Left ventricle myocardium superior (tissue), 1 donor: ENCODE measurements around the gene CSNK2A3. TPM values are rescaled to one million over a fixed set of nuclear protein-coding genes. Genes with fewer than 3 reads are reported as not detected.

Experiments
- ATAC-seq: fragments of 200-7000 bp; cut with Tn5 transposase; one replicate; pipeline ENCODE4 v1.9.1; 2020; ENCODE audit warnings: mild to moderate bottlenecking, moderate library complexity
- DNase-seq: peaks from one replicate; pipeline ENCODE4 v3.0.0-alpha.2; 2020
- intact Hi-C: fragments of 100-400 bp; cut with micrococcal nuclease; formaldehyde crosslinking; loops from one replicate; pipeline ENCODE4 v1.11.0; 2022
- total RNA-seq: library from RNA; stranded (reverse); fragmentation: NEBNext Ultra II Directional; extraction: Animal tissue kit (Norgen Biotek cat#: 25700); gene quantifications from one replicate; pipeline ENCODE4 v1.2.1, GENCODE V29; 2021
- donor health status: DM: no; HTN: yes; CAD: no; lungs with severe emphysema.

Gene CSNK2A3
- total RNA-seq, 1 donor from 2014 or later = 1.1 TPM

DNA sequence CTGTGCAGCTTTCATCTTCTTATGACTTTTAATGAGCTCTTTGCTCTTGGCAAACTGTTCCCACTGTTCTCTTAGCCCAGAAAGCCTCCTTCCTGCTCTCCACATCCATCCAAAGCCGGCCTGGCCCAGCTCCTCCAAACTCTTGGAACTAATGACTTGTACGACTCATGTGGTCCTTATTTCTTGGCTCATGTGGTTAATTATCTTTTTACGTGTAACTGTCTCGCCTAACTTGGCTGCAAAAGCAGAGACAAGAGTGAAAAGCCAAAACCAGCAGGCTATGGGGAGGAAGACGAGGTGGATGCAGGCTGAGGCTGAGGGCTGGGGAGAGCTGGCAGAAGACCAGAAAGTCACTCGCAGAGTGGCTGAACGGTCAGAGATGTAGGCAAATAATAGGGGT, 5.5 kb downstream of the CSNK2A3 start:
- intact Hi-C loops = no loop called here
- ATAC-seq (peak; percentile 63), DNase-seq (peak; percentile 74)

DNA sequence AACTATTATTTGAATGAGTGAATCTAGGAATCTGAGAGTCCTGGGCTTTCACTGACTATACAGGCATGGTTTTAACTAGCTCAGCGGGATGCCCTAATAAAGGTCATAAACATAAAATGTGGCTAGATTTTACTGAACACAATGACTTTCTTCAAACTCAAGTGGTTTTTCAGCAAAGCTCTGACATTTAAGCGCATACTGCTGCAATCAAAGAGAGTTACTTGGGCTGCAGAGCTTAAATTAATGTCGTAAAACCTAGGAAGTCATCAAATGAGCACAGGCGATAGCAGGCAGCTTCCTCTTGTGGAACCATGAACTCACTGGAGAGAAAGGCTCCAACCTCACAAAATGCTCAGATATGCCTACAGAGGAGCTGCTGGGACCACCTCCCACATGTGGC, 6.7 kb downstream of the CSNK2A3 start:
- ATAC-seq (no peak), DNase-seq (no peak)
- intact Hi-C loops = no loop called here

DNA sequence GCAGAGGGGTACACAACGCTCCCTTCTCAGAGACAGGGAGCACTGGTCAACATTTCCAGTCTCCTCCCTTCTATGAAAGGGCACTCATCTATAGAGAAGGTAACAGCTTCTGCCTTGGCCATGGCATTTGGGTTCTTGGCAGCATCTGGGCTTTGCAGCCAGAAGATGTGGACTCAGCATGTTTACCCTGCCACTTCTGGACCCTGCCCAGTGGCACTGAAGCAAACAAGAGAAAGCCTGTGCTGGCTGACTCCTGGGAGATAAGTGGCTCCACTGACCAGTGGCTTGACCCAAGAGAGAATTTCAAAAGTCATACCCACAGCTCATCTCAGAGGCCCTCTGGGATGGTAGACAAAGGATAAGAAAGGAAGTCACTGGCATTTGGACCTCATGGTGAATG, 8.0 kb downstream of the CSNK2A3 start:
- no peak for DNase-seq
- intact Hi-C loops = no loop called here
- no peak for ATAC-seq

DNA sequence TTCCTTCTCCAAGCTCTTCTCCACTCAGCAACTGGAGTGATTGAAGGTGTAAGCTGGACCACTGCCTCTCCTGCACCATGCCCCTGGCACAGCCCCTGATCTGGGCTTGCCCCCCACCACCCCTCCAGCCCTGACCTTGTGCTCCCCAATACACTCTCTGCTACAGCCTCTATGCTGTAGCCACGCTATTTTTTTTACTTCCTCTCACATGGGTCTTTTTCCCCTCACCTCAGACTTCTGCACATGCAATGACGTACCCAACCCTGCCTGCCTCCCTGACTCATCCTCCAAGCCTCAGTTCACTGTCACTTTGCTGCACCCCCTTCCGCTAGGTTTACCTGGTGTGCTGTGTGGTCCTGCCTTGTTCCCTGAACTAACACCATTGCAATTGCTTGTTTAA, 9.0 kb downstream of the CSNK2A3 start:
- intact Hi-C loops = no loop called here
- DNase-seq (no peak), ATAC-seq (no peak)

DNA sequence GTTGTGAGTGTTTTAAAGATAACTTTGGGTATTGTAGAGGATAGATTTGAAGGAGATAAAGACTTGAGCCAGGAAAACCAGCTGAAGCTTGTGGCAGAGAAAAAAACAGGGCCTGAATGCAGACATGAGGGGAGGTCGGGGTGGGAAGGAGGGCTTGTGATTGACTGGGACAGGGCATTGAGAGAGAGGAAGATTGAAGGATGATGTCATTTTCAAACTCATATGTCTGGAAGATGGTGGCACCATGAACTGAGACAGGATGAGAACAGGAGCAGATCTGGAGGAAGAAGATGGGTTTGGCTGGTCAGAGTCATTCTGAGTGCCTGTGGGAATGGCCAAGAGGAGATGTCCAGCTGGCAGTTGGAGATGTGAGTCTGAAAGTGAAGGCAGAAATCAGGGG, 14.7 kb downstream of the CSNK2A3 start:
- intact Hi-C loops = no loop called here
- ATAC-seq (no peak), DNase-seq (no peak)

DNA sequence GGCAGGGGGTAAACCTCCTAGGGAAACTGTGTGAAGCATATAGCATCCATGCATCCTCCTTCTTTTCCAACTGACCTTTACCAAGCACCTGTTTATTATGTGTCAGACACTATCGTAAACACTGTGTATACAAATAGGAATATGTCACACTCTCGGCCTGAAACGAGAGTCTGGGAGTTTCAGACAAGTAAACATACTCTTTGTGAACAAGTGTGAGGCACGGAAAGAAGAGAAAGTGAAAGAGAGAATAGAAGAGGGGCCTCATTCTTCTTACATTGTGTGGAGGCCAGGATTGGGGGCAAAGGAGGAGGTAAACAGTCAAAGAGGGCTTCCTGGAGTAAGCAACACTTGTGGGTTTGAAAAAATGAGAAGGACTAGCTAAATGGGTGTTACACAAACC, 16.4 kb downstream of the CSNK2A3 start:
- intact Hi-C loops = no loop called here
- DNase-seq = no peak
- ATAC-seq = no peak

DNA sequence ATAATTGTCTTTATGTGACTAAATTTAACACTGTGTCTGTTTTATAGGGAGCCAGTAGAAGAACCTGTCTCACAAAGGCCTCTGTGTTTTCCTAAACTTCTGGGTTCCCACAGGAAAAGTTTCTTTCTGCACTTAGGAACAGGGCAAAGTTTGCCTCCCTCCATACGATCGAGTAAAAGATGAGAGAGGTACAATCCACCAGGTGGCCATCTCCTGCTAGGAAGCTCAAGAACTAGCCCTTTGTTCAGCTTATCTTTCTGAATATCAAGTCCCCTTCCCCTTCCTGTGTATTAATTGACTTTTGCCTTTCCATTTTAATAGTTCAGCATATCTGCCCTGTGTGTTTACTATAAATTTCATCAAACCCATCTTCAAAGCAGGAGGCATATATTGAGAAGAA, 18.0 kb downstream of the CSNK2A3 start:
- DNase-seq (no peak), ATAC-seq (no peak)
- intact Hi-C loops = no loop called here

DNA sequence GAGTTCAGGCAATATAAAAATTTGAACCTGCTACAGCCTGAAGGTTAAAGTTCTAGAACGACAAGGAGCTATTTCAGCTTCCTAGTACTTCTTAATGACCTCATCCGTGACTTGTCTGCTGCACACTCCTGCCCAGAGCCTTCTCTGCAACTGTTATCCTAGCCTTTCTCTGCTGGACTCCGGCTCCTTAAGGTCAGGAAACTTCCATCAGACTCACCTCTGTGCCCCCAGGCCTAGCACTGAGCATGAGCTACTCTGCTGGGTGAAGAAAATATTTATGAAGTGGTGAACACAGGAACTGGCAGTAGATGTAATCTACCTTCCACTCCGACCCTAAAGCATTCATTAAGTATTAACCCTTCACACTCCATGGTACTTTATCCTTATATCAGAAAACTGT, 18.4 kb downstream of the CSNK2A3 start:
- intact Hi-C loops = no loop called here
- ATAC-seq (no peak), DNase-seq (no peak)

DNA sequence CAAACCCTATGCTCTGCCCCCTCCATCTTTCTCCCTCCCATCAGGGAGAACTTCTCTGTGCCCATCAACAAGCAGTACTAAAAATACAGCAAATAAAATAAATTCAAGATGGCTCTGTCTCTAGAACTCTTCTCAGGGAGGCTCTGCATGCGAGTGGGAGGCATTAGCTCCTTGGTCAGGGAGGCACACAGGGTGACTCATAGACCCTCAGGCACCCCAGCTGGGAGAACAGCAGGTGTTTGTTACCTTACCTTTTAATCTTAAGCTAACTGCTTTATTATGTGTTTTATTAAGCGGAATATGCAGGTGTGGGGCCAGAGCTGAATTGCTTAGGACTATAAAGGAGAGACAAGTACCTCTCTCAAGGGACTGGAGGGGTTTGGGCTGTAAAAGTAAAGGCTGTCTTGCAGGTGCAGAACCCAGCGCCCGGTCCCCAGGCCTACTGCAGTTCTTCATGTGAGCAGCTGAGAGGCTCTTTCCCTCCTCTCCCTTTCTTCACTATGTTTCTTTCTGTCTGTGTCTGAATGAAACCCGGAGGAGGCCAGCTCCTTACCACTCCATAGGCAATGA, 20.8 kb downstream of the CSNK2A3 start:
- ATAC-seq (no peak), DNase-seq (no peak)
- intact Hi-C loops = no loop called here

DNA sequence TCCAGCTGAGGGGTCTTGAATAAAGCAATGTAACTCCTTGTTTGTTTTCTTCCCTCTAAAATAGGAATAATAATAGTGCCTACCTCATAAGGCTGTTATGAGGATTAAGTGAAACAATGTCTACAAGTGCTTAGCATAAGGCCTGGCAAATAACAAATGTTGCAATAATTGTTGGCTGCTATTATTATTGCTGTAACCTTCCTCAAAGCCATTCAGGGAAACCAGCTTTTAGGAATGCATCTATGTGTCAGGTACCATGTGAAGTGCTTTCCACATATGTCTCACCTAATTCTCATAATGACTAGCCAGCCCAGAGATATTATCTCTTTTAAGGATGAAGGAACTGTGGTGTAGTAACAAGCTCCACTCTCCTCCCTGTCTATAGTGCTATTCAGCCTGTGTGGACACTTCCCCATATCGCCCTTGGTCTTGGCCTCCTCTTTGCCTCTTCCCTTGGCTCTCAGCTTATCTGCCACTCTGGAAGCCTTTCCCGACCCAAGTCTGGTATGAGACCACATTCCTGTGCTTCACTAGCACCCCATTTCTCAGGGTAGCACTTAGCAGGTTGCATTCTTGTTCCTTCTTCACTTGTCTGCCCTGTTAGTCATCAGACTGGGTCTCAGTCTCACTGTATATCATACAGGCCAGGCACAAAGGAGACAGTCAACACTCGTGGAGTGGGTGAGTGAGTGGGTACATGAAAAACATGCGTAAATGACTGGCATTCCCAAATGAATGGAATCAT, 23.8 kb downstream of the CSNK2A3 start:
- DNase-seq = no peak
- ATAC-seq = peak; percentile 48
- intact Hi-C loops = no loop called here

DNA sequence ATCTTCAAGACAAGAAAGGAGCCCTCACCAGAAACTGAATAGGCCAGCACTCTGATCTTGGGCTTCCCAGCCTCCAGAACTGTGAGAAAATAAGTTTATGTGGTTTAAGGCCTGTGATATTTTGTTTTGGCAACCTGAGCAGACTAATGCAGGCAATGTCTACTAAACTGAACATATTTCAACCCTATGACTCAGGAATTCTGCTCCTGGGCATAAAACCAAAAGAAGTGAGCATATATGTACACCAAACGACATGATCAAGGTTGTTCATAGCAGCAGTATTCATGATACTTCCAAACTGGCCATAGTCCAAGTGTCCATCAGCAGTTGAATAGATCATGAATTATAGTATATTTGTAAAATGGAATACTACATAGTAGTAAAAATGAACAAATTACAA, 29.0 kb downstream of the CSNK2A3 start:
- no peak for DNase-seq
- no peak for ATAC-seq
- intact Hi-C loops = no loop called here

DNA sequence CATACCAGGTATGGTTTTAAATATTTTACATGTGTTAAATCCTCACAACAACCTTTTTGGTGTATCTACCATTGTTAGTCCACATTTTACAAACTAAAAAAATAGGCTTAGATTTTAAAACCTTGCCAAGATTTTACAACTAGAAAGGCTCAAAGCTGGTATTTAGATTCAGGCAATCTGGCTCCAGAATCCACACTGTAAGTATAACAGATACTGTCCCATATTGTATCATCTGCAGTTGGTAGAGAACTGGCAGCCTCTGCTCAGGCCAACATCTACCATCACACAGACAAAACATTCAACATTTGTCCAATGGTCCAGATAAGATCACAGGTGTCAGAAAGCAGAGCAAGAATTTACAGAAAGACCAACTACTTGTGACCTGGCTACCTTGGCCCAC, 30.9 kb downstream of the CSNK2A3 start:
- DNase-seq (no peak), ATAC-seq (no peak)
- intact Hi-C loops = no loop called here

DNA sequence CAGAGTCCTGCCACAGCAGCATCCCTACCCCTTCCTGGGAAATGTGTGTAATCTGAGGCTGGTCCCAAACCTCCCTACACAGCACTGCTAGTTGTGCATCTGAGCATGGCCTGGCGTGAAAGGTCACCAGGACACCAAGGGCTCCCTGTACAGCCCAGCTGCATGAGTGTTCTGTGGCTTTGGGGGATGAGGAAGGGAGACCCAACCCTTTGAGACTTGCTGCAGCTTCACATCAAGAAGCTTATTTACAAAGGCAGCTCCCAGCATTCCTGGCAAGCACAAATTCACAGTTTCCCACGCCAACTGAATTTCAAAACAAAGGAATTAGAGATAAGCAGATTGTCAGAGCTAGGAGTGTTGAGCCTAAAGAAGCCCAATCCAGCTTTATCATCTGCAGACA, 32.2 kb downstream of the CSNK2A3 start:
- DNase-seq (no peak), ATAC-seq (peak; percentile 32)
- intact Hi-C loops = no loop called here

DNA sequence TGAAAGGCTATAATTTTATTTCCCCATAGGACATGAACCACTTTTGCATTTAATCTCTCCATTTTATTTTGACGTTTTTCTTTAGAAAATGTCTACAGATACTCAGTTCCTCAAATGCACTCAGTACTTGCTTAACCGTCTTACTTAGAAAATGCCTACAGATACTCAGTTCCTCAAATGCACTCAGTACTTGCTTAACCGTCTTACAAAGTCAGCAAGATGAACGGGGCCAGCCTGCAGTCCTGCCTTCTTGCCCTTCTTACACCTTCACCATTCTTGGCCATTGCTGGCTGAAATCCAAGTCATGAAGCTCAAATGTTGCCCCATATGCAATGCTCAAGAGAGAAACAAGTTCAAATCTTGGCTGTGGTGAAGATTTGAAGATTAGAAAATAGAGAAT, 34.1 kb downstream of the CSNK2A3 start:
- ATAC-seq (peak; percentile 24), DNase-seq (no peak)
- intact Hi-C loops = no loop called here

DNA sequence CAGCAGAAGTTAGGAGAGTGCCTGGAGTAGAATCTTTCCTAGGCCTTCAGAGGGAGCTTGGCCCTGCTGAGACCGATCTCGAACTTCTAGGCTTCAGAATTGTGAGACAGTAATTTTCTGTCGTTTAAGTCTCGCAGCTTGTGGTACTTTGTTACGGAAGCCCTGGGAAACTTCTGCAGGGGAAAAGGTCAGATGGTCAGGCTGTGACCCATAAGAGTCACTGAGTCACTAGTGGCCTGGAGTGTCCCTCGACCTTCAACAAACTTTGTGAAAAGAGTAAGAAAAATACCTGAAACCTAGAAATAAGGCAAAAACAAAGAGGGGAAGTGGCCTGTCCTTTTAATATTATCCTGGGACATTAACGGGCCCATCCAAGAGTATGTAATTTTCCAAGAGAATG, 34.6 kb downstream of the CSNK2A3 start:
- DNase-seq (no peak), ATAC-seq (no peak)
- intact Hi-C loops = no loop called here

DNA sequence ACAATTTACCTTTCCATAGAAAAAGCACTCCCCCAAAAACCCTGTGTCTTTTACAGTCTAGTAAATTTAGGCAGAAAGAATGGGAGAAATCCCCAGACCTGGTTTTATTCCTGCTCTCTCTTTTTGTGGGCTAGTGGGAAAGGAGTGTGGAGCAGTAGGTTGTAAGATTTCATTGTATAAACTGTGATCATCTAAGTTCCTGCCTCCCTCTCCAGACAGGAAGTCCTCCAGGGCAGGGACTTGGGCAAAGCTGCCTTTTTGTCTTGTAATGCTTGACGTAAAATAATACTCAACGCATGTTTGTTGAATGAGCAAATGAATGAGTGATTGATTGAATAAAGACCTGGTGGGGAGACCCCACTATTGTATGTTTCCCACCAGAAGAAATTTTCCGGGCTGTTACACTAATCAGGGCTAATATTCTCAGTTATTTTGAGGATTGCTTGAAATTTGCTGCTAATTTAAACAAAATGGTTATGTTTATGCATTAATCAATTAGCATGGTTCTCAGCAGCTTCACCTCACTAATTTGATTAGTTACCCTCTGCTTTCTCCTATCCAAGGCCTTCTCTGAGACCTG, 36.3 kb downstream of the CSNK2A3 start:
- no peak for DNase-seq
- intact Hi-C loops = no loop called here
- ATAC-seq = no peak

DNA sequence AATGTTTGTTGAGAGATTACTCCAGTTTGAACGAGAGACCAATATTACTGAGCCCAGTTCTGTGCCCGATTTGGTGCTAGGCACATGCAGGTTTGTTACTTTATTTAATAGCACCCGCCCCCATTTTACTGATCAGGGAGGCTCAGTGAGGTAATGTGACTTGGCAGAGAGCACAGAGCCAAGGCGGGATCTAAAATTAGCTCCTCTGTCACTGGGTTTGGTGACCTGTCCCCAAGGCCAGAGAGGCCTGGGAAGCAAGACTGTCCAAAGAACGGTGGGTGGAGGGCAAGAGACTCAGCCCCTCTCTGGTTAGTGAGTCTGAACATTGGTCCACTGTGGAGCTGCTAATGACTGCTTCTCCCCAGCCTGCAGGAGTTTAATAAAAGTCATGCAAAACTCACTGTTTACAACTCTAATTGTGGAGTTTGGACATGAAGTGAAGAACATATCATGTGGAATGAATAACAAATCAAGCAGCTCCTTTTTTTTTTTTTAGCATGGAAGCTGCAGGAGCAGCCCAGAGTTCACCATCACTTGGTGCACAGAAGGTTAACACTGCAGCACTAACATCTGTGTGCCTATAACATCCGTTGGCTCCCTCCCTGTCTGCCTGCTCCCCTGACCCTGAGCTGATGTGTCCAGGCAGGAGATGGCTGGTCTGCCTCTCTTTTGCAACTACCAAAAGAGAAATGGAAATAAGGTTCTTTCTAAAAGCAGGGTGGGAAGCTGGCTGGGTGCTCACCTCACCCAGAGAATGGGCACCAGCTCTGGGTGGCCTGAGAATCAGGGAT, 39.0 kb downstream of the CSNK2A3 start:
- intact Hi-C loops = no loop called here
- ATAC-seq (peak; percentile 97), DNase-seq (no peak)

DNA sequence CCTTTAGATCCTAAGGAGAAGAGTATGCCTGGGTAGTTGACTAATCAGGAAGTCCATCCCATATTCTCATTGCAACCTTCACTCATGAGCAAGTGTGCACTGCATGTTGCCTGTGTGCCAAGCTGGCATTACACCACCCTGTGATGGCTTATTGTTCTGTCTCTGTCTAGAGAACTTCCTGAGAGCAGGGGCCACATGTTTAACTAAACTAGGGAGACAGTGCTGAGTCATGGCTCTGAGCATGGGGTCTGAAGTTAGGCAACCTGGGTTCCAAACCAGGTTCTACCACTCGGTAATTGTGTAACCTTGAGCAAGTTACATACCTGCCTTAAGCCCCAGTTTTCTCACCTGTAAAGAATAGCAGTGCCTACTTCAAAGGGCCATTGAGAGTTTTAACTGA, 39.6 kb downstream of the CSNK2A3 start:
- ATAC-seq = peak; percentile 35
- no peak for DNase-seq
- intact Hi-C loops = no loop called here

DNA sequence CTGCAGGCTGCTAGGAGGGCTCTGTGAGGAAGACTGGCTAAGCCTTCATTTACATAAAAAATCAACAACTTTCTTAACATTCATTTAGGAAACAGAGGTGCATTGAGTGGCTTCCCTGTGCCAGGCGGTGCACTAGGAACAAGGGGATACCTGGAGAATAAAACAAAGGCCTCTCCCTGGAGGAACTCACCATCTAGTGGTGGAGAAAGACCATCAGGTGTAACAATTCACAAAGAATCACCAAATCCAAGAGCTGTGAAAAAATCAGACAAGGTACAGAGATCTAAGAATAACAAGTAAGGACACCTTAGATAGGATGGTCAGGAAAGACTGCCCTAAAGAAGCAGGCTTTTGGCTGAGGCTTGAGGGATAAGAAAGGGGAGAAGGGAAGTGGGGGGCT, 40.3 kb downstream of the CSNK2A3 start:
- DNase-seq = no peak
- ATAC-seq = no peak
- intact Hi-C loops = no loop called here

DNA sequence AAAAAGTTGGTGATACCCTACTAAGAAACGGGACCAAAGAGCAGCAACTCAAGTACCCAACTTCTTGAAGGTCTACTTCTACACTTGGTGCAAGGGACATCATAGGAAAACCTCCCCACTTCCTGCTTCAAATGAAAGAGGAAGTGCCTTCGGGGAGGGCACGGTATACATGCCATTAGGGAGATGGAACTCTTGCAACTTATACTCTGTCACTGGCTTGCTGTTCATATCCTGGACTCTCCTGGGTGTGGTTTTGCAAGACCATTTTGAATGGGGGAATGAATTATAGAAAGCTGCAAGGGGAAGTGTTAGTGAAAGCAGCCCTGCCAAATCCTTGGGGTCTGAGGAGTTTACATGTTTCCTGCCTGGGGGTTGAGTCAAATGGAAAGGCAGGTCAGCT, 41.9 kb downstream of the CSNK2A3 start:
- DNase-seq (no peak), ATAC-seq (no peak)
- intact Hi-C loops = no loop called here
